Measurements from ENCODE around the gene ABHD17C. TPM values are rescaled to one million over a fixed set of nuclear protein-coding genes. Genes with fewer than 3 reads are reported as not detected.

The ABHD17C gene
- total and polyA plus RNA-seq, 4 donors, result 11.4 to 42.4 (median 25.6) TPM

DNA sequence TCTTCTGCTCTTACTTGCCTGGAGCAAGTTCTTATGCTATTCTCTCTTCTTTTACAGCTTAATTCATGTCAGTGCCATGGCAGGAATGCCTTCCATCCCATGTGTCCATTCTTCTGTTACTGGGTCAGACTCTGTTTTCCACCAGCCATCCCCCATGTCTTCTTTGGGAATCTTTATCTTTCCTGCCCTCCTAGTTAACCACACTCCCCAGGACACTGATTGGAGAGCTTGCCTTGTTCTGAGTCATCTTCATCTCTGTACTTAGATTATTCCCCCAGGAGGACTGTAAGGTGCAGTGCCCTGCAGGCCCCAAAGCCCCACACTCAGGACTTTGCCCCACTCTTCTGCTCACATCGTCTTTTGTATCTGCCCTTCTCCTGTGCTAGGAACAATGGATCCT, 3.6 kb downstream of the ABHD17C start:
- H3K4me3 ChIP-seq (ENCODE audit: low read depth, low read length), result no peak overlapping the region
- no peak for DNase-seq (ENCODE audit: low read depth in 4 of 6, low spot score in 6 of 6)
- no peak overlapping the region for H3K27ac ChIP-seq (ENCODE audit: low read depth, low read length)
- peaks cover 13% of the 10 kb centered on the region for H3K4me1 ChIP-seq (ENCODE audit: control insufficient read depth, insufficient read depth, low read length)
- H3K36me3 ChIP-seq (ENCODE audit: control insufficient read depth, insufficient read depth, low read length), result no peaks in the 10 kb centered on the region
- WGBS (ENCODE audit: insufficient coverage), result no CpG with 5 or more reads among the region's 1 CpG
- H3K27me3 ChIP-seq (ENCODE audit: control insufficient read depth, insufficient read depth, low read length), result no peaks in the 10 kb centered on the region
- no peaks in the 10 kb centered on the region for H3K9me3 ChIP-seq (ENCODE audit: control insufficient read depth, insufficient read depth, low read length)

DNA sequence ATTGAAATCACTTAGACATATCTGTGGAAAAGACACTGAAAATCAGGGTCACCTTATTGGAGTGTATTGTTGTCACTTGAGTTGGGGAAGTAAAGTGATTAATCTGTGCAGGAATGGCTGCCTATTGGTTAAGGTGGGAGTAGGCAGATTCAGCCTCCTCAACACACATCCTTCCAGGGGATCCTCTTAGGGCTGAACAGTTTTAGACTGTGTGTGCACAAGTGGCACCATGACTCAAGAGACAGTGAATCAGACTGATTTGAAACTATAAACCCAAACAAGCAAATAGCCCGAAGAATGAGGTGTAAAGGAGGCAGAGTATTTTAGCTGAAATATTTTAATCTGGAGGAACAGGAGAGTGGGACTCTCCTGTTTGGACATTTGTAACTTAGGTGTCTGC, 4.9 kb downstream of the ABHD17C start:
- WGBS (ENCODE audit: insufficient coverage), result 100% methylated on average over 1 of the region's 1 CpG
- Histone ChIP-seq H3K27me3 (ENCODE audit: control insufficient read depth, insufficient read depth, low read length) (no peaks in the 10 kb centered on the region), H3K9me3 (ENCODE audit: control insufficient read depth, insufficient read depth, low read length) (no peaks in the 10 kb centered on the region), H3K4me3 (ENCODE audit: low read depth, low read length) (no peak overlapping the region), H3K36me3 (ENCODE audit: control insufficient read depth, insufficient read depth, low read length) (no peaks in the 10 kb centered on the region), H3K27ac (ENCODE audit: low read depth, low read length) (no peak overlapping the region), H3K4me1 (ENCODE audit: control insufficient read depth, insufficient read depth, low read length) (peaks cover 11% of the 10 kb centered on the region)
- DNase-seq (ENCODE audit: low read depth in 4 of 6, low spot score in 6 of 6), result no peak

DNA sequence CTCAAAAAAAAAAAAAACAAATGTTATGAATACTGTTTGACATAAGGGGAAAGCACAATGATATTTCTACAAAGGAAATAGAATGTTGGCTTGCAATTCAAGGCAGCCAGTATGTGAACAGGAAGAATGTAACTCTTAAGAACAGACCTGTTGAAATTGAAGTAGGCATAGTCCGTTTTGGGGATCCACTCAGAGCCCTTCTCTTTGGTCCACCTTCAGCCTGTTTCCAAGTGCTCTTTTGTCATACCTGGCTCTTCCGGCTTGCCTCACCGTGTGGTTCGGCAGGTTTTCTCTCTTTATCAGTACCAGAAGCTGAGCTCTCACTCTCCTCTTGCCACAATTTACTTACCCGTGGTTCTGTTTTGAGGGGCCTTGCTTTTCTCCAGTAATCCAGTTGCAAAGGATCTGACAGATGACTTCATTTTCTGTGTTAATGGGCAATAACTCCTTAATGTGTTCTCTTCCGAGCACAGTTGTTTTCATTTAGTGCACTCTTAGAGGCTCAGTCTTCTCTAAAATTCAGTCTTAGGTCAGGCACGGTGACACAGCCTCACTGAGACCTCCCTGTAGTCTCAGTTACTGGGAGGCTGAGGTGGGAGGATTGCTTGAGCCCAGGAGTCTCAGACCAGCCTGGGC, 6.7 kb downstream of the ABHD17C start:
- 66% methylated on average over 7 of the region's 7 CpGs for WGBS (ENCODE audit: insufficient coverage)
- peak in 1 of 6 donors; percentile 18 for DNase-seq (ENCODE audit: low read depth in 4 of 6, low spot score in 6 of 6)
- no peak overlapping the region for H3K27ac ChIP-seq (ENCODE audit: low read depth, low read length)
- no peaks in the 10 kb centered on the region for H3K27me3 ChIP-seq (ENCODE audit: control insufficient read depth, insufficient read depth, low read length)
- no peak overlapping the region for H3K4me3 ChIP-seq (ENCODE audit: low read depth, low read length)
- H3K9me3 ChIP-seq (ENCODE audit: control insufficient read depth, insufficient read depth, low read length), result no peaks in the 10 kb centered on the region
- no peaks in the 10 kb centered on the region for H3K36me3 ChIP-seq (ENCODE audit: control insufficient read depth, insufficient read depth, low read length)
- H3K4me1 ChIP-seq (ENCODE audit: control insufficient read depth, insufficient read depth, low read length), result no peaks in the 10 kb centered on the region

DNA sequence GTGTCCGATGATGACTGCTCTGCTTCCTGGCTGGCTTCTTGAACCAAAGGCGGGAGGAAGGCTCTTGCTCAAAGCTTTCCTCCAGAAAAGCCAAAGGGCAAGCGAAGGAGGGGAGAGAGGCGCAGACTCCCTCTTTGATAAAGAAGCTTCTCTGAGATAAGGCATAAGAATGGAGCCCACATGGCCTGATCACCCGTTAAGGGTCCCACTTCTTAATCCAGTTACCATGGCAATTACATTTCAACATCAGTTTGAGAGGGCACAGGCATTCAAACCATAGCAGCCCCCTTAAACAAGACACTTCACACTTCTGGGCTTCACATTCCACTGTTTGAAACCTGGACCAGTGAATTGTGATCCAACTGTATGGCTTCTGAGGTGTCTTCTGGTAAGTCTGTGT, 8.0 kb downstream of the ABHD17C start:
- Histone ChIP-seq H3K27me3 (ENCODE audit: control insufficient read depth, insufficient read depth, low read length) (no peaks in the 10 kb centered on the region), H3K27ac (ENCODE audit: low read depth, low read length) (no peak overlapping the region), H3K9me3 (ENCODE audit: control insufficient read depth, insufficient read depth, low read length) (no peaks in the 10 kb centered on the region), H3K36me3 (ENCODE audit: control insufficient read depth, insufficient read depth, low read length) (no peaks in the 10 kb centered on the region), H3K4me1 (ENCODE audit: control insufficient read depth, insufficient read depth, low read length) (no peaks in the 10 kb centered on the region), H3K4me3 (ENCODE audit: low read depth, low read length) (no peak overlapping the region)
- WGBS (ENCODE audit: insufficient coverage), result 76% methylated on average over 3 of the region's 5 CpGs
- no peak for DNase-seq (ENCODE audit: low read depth in 4 of 6, low spot score in 6 of 6)

DNA sequence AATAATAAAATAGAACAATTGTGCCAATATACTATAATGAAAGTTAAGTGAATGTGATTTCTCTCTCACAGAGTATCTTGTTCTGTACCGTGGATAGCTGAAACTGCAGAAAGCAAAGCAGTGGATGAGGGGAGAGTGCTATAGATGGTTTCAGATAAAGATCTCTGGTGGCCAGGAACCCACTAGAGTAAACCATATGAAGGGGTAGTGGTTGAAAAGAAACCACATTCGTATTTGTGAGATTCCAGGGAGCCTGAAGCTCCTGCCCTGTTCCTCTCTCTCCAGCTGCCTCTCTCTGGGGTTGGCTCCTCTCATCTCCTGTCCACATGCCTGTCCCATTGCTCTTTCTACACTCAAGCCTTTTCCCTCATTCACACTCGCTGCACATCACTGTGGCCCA, 8.9 kb downstream of the ABHD17C start:
- no peaks in the 10 kb centered on the region for H3K27me3 ChIP-seq (ENCODE audit: control insufficient read depth, insufficient read depth, low read length)
- DNase-seq (ENCODE audit: low read depth in 4 of 6, low spot score in 6 of 6), result no peak
- H3K27ac ChIP-seq (ENCODE audit: low read depth, low read length), result no peak overlapping the region
- no peak overlapping the region for H3K4me3 ChIP-seq (ENCODE audit: low read depth, low read length)
- 85% methylated on average over 3 of the region's 3 CpGs for WGBS (ENCODE audit: insufficient coverage)
- H3K4me1 ChIP-seq (ENCODE audit: control insufficient read depth, insufficient read depth, low read length), result no peaks in the 10 kb centered on the region
- no peaks in the 10 kb centered on the region for H3K9me3 ChIP-seq (ENCODE audit: control insufficient read depth, insufficient read depth, low read length)
- no peaks in the 10 kb centered on the region for H3K36me3 ChIP-seq (ENCODE audit: control insufficient read depth, insufficient read depth, low read length)

DNA sequence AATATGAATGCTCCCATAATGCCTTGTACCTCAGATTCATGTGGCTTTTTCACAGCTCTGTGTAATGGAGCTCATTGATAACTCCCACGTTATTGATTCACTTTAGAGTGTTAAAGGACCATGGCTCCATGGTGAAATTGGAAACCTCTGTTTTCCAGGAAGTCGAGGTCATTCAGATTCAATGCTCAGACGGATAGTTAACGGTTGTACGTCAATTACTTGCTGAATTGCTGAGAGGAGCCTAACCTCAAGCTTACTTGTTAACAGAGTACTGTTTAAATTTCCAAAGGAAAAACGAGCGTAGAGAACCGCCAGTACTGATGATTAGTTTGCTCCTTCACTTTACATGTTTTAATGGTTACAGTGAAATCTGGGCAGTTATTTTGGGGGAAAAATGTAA, 11.1 kb downstream of the ABHD17C start:
- no peaks in the 10 kb centered on the region for H3K4me1 ChIP-seq (ENCODE audit: control insufficient read depth, insufficient read depth, low read length)
- DNase-seq (ENCODE audit: low read depth in 4 of 6, low spot score in 6 of 6), result no peak
- no peak overlapping the region for H3K4me3 ChIP-seq (ENCODE audit: low read depth, low read length)
- WGBS (ENCODE audit: insufficient coverage), result 33% methylated on average over 1 of the region's 8 CpGs
- no peak overlapping the region for H3K27ac ChIP-seq (ENCODE audit: low read depth, low read length)
- H3K36me3 ChIP-seq (ENCODE audit: control insufficient read depth, insufficient read depth, low read length), result no peaks in the 10 kb centered on the region
- no peaks in the 10 kb centered on the region for H3K27me3 ChIP-seq (ENCODE audit: control insufficient read depth, insufficient read depth, low read length)
- H3K9me3 ChIP-seq (ENCODE audit: control insufficient read depth, insufficient read depth, low read length), result no peaks in the 10 kb centered on the region

DNA sequence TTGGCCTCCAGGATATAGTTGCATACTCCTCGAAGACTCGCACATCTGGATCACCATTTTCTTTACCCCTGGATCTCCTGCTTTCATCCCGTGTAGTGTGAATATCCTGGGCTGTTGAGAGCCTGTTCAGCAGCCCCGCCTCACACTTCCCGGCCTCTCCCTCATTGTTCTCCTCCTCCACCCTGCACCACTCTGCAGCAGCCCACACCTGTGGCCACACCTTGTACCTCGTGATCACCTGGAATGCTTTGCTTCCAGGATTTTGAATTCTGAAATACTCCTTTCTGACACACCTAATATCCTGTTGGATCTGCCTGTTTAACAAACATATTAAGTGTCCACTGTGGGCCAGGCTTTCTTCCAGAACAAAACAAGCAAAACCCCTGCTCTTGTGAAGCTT, 14.4 kb downstream of the ABHD17C start:
- Histone ChIP-seq H3K4me1 (ENCODE audit: control insufficient read depth, insufficient read depth, low read length) (no peaks in the 10 kb centered on the region), H3K4me3 (ENCODE audit: low read depth, low read length) (no peak overlapping the region), H3K27ac (ENCODE audit: low read depth, low read length) (no peak overlapping the region), H3K36me3 (ENCODE audit: control insufficient read depth, insufficient read depth, low read length) (no peaks in the 10 kb centered on the region), H3K9me3 (ENCODE audit: control insufficient read depth, insufficient read depth, low read length) (no peaks in the 10 kb centered on the region), H3K27me3 (ENCODE audit: control insufficient read depth, insufficient read depth, low read length) (no peaks in the 10 kb centered on the region)
- DNase-seq (ENCODE audit: low read depth in 4 of 6, low spot score in 6 of 6), result no peak
- WGBS (ENCODE audit: insufficient coverage), result 80% methylated on average over 6 of the region's 6 CpGs

DNA sequence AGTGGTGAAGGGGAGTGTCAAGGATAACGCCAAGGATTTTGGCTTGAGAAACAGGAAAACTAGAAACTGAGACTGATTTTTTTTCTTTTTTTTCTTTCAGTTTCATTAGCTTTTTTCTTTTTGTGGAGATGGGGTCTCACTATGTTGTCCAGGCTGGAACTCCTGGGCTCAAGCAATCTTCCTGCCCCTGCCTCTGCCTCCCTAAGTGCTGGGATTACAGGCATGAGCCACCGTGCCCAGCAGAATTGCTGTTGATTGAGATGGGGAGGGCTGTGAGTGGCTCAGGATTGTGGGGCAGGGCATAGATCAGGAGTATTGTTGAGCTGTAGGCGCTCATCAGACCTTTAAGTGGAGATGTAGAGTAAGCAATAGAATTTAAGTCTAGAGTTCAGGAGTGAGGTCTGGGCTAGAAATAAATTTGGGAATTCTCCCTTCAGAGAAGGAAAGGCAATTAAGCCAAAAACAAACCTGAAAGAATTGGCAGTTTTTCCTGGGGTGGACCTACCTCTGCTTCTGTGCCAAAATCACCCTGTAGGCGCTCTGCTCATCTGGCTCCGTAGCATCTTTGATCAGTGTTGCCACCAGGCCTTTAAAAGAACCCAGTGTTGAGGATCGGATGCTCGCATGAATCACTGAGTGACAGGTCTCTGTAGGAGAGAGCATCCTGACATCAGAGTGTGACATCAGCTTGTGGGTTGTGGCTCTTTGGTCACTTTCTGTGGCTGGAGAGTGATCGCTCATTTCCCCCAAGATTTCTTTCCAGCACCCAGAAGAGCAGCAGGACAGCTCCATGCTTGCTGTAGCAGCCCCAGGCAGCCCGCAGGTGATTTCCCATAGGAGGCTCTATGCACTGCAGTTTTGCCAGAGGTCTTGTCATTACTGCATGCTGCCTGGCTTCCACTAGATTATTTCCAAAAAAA, 15.8 kb downstream of the ABHD17C start:
- H3K36me3 ChIP-seq (ENCODE audit: control insufficient read depth, insufficient read depth, low read length), result no peaks in the 10 kb centered on the region
- H3K27me3 ChIP-seq (ENCODE audit: control insufficient read depth, insufficient read depth, low read length), result no peaks in the 10 kb centered on the region
- no peak overlapping the region for H3K27ac ChIP-seq (ENCODE audit: low read depth, low read length)
- DNase-seq (ENCODE audit: low read depth in 4 of 6, low spot score in 6 of 6), result no peak
- WGBS (ENCODE audit: insufficient coverage), result 61% methylated on average over 6 of the region's 9 CpGs
- no peaks in the 10 kb centered on the region for H3K9me3 ChIP-seq (ENCODE audit: control insufficient read depth, insufficient read depth, low read length)
- H3K4me1 ChIP-seq (ENCODE audit: control insufficient read depth, insufficient read depth, low read length), result no peaks in the 10 kb centered on the region
- no peak overlapping the region for H3K4me3 ChIP-seq (ENCODE audit: low read depth, low read length)

DNA sequence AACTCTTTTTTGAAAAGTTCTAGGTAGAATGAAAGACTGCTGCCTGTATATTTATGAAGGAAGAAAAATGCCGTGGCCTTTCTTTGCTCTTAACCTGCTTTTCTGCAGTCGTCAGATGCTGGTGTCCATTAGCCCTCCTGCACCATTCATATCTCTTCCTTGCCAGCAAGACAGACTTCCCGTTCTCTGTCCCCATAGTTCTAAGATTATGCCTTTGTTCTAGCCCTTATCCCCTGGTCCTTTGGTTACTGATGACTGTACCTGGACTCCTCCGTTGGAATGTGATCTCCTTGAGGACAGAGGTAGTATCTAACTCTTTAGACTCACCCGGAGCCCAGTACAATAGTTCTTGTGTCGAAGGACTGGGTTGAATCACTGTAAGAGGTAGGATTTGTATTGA, 16.8 kb downstream of the ABHD17C start:
- no peaks in the 10 kb centered on the region for H3K36me3 ChIP-seq (ENCODE audit: control insufficient read depth, insufficient read depth, low read length)
- H3K9me3 ChIP-seq (ENCODE audit: control insufficient read depth, insufficient read depth, low read length), result no peaks in the 10 kb centered on the region
- no peak overlapping the region for H3K27ac ChIP-seq (ENCODE audit: low read depth, low read length)
- no peaks in the 10 kb centered on the region for H3K4me1 ChIP-seq (ENCODE audit: control insufficient read depth, insufficient read depth, low read length)
- WGBS (ENCODE audit: insufficient coverage), result 64% methylated on average over 2 of the region's 6 CpGs
- H3K27me3 ChIP-seq (ENCODE audit: control insufficient read depth, insufficient read depth, low read length), result no peaks in the 10 kb centered on the region
- DNase-seq (ENCODE audit: low read depth in 4 of 6, low spot score in 6 of 6), result no peak
- H3K4me3 ChIP-seq (ENCODE audit: low read depth, low read length), result no peak overlapping the region

DNA sequence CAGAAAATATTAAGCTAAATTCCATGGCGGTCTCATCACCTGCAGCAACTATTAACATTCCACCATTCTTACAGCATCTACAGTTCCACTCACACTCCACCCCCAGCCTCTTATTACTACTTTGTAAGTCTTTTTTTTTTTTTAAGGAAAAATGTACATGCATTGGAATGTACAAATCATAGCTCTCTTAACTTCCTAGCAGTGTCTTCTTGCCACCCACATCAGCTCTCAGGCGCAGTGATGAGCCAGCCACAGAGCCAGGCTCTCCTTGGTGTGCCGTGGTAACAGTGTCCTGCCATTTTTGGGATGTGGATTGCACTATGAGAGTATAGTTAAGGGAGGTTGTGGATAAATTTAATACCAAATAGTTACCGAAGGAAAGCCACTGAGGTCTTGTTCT, 17.8 kb downstream of the ABHD17C start:
- H3K36me3 ChIP-seq (ENCODE audit: control insufficient read depth, insufficient read depth, low read length), result no peaks in the 10 kb centered on the region
- WGBS (ENCODE audit: insufficient coverage), result no CpG with 5 or more reads among the region's 4 CpGs
- H3K9me3 ChIP-seq (ENCODE audit: control insufficient read depth, insufficient read depth, low read length), result no peaks in the 10 kb centered on the region
- H3K27me3 ChIP-seq (ENCODE audit: control insufficient read depth, insufficient read depth, low read length), result no peaks in the 10 kb centered on the region
- no peak overlapping the region for H3K27ac ChIP-seq (ENCODE audit: low read depth, low read length)
- H3K4me1 ChIP-seq (ENCODE audit: control insufficient read depth, insufficient read depth, low read length), result no peaks in the 10 kb centered on the region
- no peak overlapping the region for H3K4me3 ChIP-seq (ENCODE audit: low read depth, low read length)
- DNase-seq (ENCODE audit: low read depth in 4 of 6, low spot score in 6 of 6), result no peak
